GM21825 (cell line): ENCODE data around the gene GYG2.
"Not testable (repeated sequence)": the region's sequence is repeated elsewhere in the genome, so short reads cannot be mapped to it uniquely, and the experiment has no call there.

ENCODE experiments used
- ATAC-seq: cut with Tn5 transposase; IDR thresholded peaks from one replicate; pipeline ENCODE4 v1.9.1; 2021; ENCODE audit warnings: mild to moderate bottlenecking, moderate library complexity; ENCODE audit not compliant: unreplicated experiment

The GYG2 gene

DNA sequence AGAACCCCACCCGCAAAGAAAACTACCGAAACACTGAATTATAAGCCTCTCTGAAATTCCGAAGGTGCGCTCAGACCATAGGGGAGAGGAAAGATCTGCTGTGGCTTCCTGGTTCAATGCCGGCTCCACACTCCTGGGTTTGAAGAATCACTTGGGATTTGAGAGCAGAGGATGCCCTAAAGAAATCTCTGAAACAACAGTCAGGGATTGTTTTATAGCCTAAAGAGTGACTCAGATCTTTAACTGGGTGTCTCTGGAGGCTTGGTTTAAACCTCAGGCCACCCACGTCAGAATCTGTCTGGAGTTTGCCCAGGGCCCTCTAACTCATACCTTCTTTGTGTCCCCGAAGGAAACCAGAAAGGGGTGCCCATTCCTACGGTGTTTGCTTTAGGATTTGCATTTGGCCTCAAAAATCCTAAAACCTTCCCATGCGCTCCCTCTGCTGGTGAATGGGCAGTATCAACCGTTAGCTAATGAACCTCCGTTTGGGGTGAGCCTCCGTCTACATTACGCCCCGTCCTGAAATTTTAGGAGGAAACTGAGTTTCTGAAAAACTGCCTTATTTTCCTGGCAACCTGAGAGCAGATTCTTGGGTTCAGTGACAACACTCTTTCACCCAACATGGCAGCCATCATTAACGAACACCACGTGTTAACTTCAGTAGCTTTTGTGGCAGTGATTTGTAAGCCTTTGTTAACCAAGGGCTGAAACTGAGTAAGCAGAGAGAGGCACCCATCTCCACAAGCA lies 16.4 kb upstream of the GYG2 start:
- not testable (repeated sequence) for ATAC-seq

DNA sequence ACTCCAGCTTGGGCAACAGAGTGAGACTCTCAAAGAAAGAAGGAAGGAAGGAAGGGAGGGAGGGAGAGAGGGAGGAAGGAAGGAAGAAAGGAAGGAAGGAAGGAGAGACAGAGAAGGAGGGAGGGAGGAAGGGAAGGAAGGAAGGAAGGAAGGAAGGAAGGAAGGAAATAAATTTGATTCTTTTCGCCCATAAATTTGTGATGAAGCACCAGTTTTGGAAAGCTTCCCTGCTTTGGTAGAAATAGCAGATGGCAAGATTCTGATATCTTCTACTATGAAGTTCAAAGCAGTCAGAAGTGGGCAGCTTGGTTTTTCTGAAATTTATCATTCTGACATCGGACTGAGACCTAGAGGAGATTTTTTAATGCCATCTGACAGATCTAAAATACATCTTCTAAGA lies 11.7 kb upstream of the GYG2 start:
- no peak for ATAC-seq

DNA sequence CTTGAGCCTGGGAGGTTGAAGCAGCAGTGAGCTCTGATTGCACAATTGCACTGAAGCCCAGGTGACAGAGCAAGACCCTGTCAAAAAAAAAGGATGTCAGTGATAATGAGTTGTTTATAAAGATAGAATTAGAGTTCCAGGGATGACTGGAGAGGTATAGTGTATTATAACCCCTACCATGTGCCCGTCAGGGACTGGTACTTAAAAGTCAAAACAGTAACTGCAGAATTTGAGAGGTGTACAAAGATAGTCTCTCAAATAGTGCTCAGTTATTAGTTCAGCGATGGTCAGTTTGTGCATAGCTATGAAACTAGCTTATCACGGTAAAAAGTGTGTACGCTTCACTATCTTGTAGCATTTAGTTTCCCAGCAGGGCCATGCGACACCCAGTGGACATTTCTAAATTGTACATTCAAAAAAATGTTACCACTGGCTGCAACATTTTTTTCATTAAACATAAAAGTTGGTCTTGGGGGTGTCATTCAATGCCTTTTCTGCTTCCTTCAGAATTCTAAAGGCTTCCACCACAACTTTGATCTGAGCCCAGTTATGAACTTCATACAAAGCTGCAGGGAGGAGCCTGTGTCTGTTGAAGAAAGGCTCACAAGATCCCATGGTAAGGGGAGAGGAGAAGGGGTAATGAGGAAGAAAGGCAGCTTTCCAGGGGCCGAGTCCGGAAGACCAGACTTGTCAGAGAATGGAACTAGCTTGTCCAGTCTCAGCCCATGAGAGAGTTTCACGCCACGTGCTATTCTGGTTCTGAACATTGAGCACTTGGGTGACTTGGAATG lies 9.2 kb upstream of the GYG2 start:
- no peak for ATAC-seq

DNA sequence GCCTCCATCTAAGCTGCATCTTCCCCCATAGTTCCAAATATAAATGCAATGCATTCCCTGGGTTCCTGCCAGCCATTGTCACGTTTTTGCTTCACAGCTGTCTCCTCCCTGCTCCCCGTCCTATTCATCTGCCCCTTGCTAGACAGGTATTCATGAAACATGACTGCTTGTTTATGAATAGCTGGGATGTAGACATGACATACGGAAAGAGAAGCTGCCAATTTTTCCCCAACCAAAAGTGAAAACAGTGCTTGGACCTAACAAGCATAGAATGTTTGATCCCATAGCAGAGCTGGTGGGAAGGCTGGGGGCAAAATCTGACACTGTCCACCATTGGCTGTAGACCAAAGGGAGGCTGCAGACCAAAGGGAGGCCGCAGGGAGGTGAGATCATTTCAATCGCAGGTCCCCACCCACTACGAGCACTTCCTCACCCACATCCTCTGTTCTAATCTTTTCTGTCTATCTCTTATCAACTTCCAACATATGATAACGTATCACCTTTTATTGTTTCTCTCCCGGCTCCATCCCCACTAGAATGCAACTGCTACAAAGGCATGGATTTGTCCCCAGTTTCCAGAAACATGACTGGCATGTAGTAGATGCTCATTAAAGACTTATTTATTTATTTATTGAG lies 8.5 kb upstream of the GYG2 start:
- ATAC-seq, result no peak

DNA sequence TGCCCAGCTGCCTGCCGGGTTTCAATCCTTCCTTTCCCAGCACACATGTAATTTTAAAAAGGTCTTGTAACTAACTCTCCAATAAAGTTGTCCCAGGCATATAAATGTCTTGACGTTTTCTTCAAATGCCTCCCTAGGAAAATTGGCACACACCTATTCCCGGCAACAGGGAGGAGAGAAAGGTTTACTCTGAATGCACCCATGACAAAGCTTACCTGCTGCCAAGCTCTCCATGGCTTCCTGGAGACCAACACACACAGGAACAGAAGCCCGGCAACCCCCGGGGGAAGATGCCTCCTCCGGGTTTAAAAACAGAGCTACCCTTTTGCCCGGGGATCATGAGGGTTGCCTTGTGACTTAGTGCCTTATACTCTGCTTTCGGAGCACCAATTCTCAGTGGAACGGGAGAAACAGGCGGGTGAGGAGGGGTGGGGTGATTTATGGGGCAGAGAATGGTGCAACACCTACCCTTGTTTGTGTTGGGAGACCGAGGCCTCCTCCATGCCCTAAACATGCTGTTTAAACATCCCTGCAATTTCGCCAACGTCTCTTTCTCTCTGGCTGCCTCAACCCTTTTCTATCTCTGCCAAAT lies 4.8 kb upstream of the GYG2 start:
- ATAC-seq, result no peak

DNA sequence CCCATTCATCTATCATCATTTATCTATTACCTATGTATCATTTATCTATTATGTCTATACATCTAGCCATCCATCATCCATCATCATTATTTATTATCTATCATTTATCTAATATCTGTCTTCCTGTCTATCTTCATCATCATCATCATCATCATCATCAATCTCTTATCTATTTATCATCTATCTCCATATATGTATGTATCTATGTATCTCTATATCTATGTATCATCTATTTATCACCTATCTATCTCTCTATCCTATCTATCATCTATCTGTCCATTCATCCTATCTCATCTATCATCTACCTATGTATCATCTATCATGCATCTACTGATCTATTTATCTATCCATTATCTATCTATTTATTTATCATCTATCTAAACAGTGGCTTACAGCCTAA lies 3.8 kb upstream of the GYG2 start:
- no peak for ATAC-seq

DNA sequence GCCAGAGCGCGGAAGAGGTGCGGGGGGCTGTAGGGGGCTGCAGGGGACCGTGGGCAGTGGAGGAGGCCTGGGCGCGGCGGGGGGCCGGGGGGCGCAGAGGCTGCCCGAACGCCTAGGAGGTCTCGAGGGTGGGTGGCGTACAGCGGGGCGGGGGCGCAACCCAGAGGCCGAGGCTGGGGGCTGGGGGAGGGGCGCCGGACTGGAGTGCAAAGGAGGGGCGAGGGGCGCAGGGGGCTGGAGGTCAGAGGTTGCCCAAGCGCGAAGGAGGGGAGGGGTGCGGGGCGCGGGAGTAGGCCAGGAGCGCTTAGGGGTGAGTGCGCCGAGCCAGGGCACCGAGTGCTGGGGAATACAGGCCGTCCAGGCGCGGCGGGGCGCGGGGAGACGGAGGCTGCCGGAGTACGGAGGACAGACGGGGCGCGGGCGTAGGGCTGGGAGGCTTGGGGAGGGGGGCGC lies 255 bp downstream of the GYG2 start:
- ATAC-seq, result no peak

DNA sequence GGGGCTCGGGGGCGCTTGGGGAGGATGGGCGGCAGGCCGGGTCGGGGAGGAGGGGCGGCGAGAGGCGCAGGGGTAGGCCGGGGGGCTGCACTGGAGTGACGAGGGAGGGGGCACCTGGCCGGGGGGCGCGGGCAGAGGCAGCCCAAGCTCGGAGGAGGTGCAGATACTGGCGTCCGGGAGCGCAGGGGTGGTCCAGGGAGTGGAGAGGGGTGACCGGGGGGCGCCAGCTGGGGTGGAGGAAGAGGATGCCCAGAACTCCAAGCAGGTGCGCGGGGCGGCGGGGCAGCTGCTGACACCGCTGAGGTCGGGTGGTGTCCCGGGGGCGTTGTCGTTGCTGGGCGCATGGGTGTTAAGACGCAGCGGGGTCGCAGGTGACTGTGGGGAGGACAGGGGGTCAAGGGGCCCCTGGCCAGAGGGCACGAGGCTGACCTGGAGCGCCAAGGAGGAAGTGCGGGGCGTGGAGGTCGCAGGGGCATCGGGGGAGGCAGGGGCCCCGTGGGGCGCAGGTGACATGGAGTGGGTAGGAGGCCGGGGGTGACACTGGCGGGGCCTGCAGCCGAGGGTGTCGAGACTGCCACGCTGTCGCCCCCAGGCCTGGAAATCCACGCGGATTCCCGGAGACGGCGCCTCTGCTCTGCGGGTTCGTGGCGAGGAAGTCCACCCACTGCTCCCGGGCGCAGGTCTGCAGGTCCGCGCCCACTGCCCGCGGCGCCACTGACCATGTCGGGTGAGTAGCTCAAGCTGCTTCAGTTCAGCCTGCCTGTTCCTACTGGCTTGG lies 928 bp downstream of the GYG2 start:
- ATAC-seq, result no peak

DNA sequence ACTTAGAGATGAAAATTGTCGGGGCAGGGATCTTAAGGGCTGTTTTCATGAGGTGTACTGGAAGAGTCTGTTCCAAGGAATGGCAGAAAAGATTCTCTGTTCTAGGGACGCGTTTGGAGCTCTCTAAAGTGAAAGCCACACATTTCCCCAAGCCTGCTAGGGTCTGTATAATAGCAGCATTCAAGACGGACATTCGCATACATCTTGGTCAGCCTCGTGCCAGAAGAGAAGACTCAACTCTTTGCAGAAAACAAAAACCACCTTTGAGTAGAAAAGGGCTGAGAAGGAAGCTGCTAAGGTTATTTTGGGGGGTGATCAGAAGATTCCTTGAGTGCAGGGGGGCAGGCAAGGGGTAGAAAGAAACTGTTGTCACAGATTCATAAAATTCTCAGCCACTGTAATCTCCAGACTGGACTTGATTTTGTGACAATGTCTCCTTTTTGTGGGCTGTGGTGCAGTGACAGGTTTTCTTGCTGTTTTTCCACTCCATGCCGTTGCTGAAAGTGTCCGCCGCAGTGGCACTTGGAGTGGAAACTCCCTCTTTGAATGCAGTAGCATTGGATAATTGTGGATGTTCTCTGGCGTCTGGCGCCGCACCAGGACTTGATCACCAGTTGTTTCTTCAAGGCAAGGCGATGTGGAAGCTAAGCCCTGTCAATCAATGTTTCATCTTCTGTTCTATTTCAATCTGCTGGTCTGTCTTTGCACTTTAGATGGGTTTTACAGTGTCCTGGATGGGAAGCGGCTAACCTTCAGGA lies 2.9 kb downstream of the GYG2 start:
- ATAC-seq, result no peak

DNA sequence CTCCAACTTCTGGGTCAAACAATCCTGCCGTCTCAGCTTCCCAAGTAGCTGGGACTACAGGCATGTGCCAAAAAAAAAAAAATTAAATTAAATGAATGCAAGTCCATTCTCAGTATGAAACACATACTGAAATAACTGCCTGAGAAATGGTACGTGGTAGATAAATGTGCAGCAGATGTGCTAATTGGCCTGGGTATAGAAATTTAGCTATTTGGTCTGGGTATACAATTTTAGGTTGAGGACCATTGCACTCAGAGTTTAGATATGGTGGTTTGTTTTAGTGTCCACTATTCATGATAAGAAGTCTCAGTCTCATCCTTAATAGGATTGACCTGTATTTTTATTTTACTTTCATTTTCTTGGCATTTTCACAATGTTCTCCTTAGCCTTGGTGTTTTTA lies 9.2 kb downstream of the GYG2 start:
- no peak for ATAC-seq

DNA sequence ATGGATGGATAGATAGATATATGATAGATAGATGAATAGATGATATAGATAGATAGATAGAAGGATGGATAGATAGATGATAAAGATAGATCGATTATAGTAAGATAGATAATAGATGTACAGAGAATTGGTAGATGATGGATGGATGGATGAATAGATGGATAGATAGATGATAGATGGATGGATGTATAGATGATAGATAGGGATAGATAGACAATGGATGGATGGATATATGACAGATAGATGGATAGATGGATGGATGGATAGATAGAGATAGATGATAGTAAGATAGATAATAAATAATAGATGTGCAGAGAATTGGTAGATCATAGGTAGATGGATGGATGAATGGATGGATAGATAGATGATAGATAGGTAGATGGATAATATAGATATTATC lies 12.2 kb downstream of the GYG2 start:
- ATAC-seq, result no peak

DNA sequence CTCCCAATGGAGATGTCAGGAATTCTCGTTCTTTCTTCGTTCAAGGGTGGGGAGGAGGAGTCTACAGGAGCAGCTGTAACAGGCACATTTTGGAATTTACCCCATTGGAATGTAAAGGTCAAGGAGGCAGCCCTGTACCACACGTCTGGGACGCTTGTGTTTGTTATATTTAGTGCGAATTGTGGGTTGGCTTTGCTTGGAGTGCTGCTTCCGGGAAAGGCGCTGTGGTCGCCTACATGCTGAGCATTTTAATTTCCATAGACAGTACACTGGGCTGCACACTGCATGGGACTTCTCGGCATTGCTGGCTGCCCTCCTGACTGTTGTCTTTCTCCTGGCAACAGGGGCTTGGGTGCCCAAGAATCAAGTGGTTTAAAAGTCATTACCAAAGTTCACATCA lies 12.8 kb downstream of the GYG2 start:
- no peak for ATAC-seq

DNA sequence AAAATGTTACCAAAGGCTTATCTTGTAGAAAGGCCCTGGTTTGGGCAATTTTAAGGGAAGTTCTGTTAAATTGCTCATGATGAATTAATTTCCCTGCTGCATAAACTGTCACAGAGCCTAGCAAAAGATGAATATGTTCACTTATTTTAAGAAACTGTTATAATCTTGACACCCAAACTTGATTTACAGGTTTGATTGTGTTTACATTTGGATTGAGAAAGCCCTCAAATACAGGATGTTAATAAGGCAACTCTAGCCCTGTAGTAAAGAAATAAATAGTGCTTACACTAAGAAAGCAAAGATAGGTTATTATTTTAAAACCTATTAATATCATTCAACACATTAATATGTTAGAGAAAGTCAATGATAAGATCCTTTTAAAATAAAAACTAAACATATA lies 18.3 kb downstream of the GYG2 start:
- ATAC-seq, result no peak

DNA sequence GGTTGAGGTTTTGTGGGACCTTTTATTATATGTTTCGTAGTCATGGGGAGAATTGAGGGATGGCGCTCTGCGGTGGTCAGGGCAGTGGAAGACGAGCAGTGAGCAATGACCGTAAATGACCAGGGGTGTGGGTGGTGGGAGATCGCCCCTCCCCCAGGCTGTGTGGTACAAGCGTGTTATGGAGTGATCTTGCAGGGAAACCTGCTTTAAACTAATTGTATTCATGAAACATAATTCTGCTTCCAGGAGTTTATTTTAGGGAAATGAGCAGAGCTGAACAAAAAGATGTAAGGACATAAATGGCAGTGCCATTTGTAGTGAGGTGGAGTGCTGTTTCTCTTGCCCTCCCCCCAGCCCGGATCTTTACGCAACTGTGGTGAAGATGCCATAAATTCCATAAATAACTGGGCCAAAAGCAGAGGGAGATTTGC lies 20.2 kb downstream of the GYG2 start:
- ATAC-seq, result no peak

DNA sequence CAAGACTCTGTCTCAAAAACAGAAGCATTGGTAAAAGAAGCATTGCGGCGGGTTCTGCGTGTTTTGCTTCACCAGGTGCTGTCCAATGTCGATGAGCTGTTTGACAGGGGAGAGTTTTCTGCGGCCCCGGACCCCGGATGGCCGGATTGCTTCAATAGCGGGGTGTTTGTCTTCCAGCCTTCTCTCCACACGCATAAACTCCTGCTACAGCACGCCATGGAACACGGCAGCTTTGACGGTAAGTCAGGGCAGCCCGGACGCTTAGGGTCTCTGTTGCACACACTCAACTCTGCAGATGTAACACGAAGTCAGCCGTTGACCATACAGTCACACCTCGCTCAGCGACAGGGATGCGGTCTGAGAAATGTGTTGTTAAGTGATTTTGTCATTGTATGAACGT lies 26.2 kb downstream of the GYG2 start:
- no peak for ATAC-seq

DNA sequence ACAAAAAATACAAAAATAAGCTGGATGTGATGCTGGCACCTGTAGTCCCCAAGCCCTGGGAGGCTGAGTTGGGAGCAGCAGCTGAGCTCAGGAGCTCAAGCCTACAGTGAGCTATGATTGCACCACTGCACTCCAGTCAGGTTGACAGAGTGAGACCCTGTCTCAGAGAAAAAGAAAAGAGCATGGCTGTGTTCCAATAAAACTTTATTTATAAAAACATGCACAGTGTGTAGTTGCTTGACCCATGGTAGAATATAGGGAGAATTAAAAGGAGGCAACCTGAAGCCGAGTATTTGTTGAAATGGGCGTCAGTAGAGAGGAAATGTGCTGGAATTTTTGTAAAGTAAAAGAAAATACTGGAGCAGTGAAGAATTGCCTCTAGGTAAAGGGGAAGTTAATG lies 27.0 kb downstream of the GYG2 start:
- ATAC-seq, result no peak

DNA sequence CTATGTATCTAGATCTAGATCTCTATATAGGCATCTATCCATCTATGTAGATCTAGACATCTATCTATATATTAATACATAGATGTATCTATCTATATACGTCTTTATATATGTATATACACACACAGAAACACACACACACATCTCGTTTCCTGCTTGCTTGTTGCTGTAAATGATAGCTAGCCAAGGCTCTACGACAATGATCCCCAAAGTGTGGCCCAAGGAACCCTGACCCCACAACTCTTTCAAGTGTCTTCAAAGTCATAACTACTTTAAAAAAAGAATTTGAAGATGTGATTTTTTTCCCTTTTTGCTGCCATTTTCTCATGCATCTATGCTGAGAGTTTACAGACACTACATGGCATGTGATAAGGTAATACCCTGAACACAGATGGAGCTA lies 28.8 kb downstream of the GYG2 start:
- ATAC-seq, result no peak

DNA sequence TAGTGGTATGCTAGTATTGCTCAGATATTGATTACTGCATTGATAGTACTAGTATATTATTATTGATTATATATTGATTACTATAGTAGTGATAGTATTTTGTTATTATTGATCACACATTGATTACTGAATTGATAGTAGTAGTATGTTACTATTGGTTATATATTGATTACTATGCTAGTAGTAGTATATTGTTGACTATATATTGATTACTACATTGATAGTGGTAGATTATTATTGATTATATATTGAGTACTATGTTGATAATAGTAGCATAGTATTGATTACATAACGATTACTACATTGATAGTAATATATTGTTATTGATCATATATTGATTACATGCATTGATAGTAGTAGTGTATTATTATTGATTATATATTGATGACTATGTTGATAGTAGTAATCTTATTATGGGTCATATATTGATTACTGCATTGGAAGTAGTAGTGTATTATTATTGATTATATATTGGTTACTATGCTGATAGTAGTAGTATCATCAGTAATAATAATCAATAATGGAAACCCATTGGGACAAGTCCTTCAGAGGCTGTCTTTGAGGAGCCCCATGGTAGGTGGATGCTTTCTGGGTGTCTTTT lies 30.6 kb downstream of the GYG2 start:
- no peak for ATAC-seq

DNA sequence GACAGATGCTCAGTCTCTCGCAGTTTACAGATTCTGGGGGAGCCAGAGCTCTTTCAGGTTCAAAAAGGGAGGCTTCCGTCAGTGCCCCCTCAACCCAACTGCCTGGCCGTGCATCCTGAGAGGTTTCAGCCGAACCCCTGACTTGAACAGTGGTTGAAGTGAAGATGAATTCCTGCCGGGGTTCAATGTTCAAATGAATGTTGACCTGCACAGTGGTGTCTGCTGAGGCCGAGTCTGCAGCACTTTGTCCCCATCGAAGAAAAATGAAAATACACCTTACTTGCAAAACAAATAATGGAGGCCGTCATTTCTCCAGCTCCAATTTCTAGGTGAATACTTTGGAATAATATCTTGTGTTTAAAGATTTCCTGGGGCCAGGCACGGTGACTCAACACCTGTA lies 33.7 kb downstream of the GYG2 start:
- ATAC-seq, result no peak

DNA sequence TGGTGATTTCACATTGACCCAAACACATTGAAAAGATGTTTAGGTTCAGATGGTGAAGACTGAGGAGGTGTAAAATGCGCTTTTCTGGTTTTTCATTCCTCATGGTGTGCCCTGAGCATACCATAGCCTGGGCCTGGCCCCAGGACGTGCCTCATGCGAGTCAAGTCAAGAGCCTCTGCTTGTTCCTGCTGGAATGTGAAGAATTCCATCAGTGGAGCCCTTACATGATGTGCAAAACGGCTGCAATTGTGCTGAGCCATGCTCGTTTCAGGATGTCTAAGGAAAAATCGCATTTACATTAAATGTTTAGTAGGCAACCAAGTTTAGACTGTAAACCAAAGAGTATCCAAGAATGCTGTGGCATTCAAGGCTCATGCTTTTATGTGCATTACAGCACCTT lies 34.9 kb downstream of the GYG2 start:
- no peak for ATAC-seq
